K562 (cell line): ENCODE measurements around the gene SNX15. TPM values are rescaled to one million over a fixed set of nuclear protein-coding genes. Genes with fewer than 3 reads are reported as not detected.

Source experiments
- ARID1B ChIP-seq: fragments of 450-650 bp; IDR thresholded peaks from 2 replicates; pipeline ENCODE4 v1.6.1; 2016; ENCODE audit warnings: antibody characterized with exemption, mild to moderate bottlenecking, inconsistent platforms
- KAT8 ChIP-seq: fragments of 450-650 bp; IDR thresholded peaks from 2 replicates; pipeline ENCODE4 v1.6.1; 2016; ENCODE audit warnings: low read depth, mild to moderate bottlenecking
- MAFF ChIP-seq: IDR thresholded peaks from 2 replicates; pipeline ENCODE4 v1.6.1; 2012; ENCODE audit warnings: low read length, improper control_type of control experiment
- MAX ChIP-seq: sonication (generic); formaldehyde crosslinking; IDR thresholded peaks from 2 replicates; pipeline ENCODE4 v1.9.0; 2022; ENCODE audit warnings: mild to moderate bottlenecking, missing genetic modification reagents
- NR0B1 ChIP-seq: fragments of 450-650 bp; IDR thresholded peaks from one replicate; pipeline ENCODE4 v1.6.1; 2018; ENCODE audit warnings: mild to moderate bottlenecking, moderate library complexity; ENCODE audit not compliant: partially characterized antibody
- NR4A1 ChIP-seq, 2 experiments: fragments of 250-450 bp in 1 of 2; fragments of 450-650 bp in 1 of 2; sonication (Bioruptor Pico) in 1 of 2; IDR thresholded peaks; 2 replicates each; pipeline versions ENCODE4 v1.4.0 to v1.6.1; 2016 to 2020; ENCODE audit warnings: mild to moderate bottlenecking in 2 of 2, missing compliant biosample characterization in 1 of 2, missing genetic modification characterization in 1 of 2, moderate library complexity in 1 of 2
- POLR2G ChIP-seq: fragments of 200-400 bp; formaldehyde crosslinking; IDR thresholded peaks from 2 replicates; pipeline ENCODE4 v1.6.1; 2017; ENCODE audit warnings: low read depth, mild to moderate bottlenecking, antibody characterized with exemption, low read length, moderate library complexity
- PURB ChIP-seq: sonication (generic); formaldehyde crosslinking; IDR thresholded peaks from 2 replicates; pipeline ENCODE4 v1.9.0; 2021; ENCODE audit warnings: low read depth, mild to moderate bottlenecking, missing genetic modification reagents
- RHOXF2B ChIP-seq: fragments of 250-450 bp; sonication (Bioruptor Pico); conservative IDR thresholded peaks from 2 replicates; pipeline ENCODE4 v1.5.1; 2021
- SLC30A9 ChIP-seq: fragments of 250-450 bp; sonication (Bioruptor Pico); IDR thresholded peaks from 2 replicates; pipeline ENCODE4 v1.8.0; 2022; ENCODE audit warnings: mild to moderate bottlenecking, moderate library complexity
- SMARCA5 ChIP-seq: fragments of 450-650 bp; IDR thresholded peaks from 2 replicates; pipeline ENCODE4 v1.6.1; 2016
- USF1 ChIP-seq: sonication (generic); formaldehyde crosslinking; IDR thresholded peaks from 2 replicates; pipeline ENCODE4 v1.9.0; 2022; ENCODE audit warnings: mild to moderate bottlenecking, missing genetic modification reagents
- ZBTB34 ChIP-seq: fragments of 250-450 bp; sonication (Bioruptor Pico); IDR thresholded peaks from 2 replicates; pipeline ENCODE4 v1.8.0; 2021; ENCODE audit warnings: mild to moderate bottlenecking, moderate library complexity
- ZFX ChIP-seq: sonication (generic); formaldehyde crosslinking; IDR thresholded peaks from 2 replicates; pipeline ENCODE4 v1.8.0; 2022; ENCODE audit warnings: mild to moderate bottlenecking, missing genetic modification reagents, moderate library complexity
- ZNF146 ChIP-seq: IDR thresholded peaks from one replicate; pipeline ENCODE4 v1.6.1; 2018; ENCODE audit warnings: missing compliant biosample characterization; ENCODE audit not compliant: unreplicated experiment
- ZNF239 ChIP-seq: fragments of 250-450 bp; sonication (Bioruptor Pico); IDR thresholded peaks from 2 replicates; pipeline ENCODE4 v1.4.0; 2020; ENCODE audit warnings: mild to moderate bottlenecking
- polyA plus RNA-seq, 8 experiments: library from polyadenylated mRNA; depleted of rRNA in 4 of 8; stranded (reverse) in 5 of 8; unstranded in 3 of 8; fragments of >200 nt; fragmentation: Nextera tagmentation in 2 of 8; fragmentation: Illumina TruSeq in 1 of 8; extraction: Ambion mirVana in 2 of 8; extraction: Trizol in 1 of 8; gene quantifications; 2 replicates each; pipeline versions ENCODE4 v1.2.1 to v1.2.3, GENCODE V29; 2011 to 2014; ENCODE audit warnings: inconsistent platforms in 1 of 8, missing spikeins in 1 of 8
- total RNA-seq, 7 experiments: library from RNA; depleted of rRNA in 6 of 7; stranded (reverse); fragments of >200 nt in 6 of 7; fragmentation: Illumina TruSeq in 2 of 7; extraction: Trizol in 2 of 7; gene quantifications; 2 replicates each; pipeline versions ENCODE4 v1.2.1 to v1.2.3, GENCODE V29; 2011 to 2021; ENCODE audit warnings: low replicate concordance in 1 of 7
- TF ChIP-seq, protein P1 (sequence below): fragments of 250-450 bp; sonication (Bioruptor Pico); IDR thresholded peaks from 2 replicates; pipeline ENCODE4 v1.5.0; 2022; ENCODE audit warnings: mild to moderate bottlenecking
- TF ChIP-seq, protein P2 (sequence below): IDR thresholded peaks from 2 replicates; pipeline ENCODE4 v1.6.1; 2016; ENCODE audit warnings: missing genetic modification characterization, missing compliant biosample characterization

SNX15 gene
- total and polyA plus RNA-seq, 9 of the 15 experiments (the other 6 are each of a cell fraction or from before 2014, with no cell fraction given) = 1.8 to 27.8 (median 15.2) TPM

DNA sequence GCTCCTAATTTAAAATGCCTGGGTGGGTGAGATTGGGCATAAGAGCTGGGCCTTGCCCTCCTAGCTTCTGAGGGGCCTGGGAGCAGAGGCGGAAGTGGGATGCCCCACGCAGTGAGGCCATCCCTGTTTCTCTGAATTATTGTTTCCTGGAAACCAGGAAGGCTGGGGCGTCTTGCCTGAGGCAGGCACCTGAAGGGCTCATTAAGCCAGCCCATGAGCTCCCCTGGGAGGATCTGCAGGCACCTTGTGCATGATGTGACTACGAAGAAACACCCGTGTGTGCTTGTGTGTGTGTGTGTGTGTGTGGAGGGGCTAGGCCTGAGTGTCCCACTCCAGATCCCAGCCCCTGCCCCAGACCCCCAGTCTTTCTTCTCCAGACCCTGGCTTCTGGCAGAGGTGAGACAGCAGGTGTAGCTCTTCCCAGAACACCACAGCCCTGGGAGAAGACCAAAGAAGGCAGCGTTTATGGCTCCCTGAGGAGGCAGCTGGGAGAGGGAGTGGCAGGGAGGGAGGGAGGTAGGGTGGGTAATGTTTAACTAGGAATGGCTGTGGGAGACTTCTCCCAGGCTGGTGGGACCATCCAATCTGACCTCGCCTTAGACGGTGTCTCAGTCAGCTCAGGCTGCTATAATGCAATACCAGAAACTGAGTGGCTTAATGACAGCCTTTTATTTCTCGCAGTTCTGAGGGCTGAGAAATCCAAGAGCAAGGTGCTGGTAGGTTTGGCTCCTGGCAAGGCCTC, 28.4 kb upstream of the SNX15 start (continued):
- TF ChIP-seq ZBTB34 (CRISPR knock-in tag) = no peak
- TF ChIP-seq, protein P1, sequence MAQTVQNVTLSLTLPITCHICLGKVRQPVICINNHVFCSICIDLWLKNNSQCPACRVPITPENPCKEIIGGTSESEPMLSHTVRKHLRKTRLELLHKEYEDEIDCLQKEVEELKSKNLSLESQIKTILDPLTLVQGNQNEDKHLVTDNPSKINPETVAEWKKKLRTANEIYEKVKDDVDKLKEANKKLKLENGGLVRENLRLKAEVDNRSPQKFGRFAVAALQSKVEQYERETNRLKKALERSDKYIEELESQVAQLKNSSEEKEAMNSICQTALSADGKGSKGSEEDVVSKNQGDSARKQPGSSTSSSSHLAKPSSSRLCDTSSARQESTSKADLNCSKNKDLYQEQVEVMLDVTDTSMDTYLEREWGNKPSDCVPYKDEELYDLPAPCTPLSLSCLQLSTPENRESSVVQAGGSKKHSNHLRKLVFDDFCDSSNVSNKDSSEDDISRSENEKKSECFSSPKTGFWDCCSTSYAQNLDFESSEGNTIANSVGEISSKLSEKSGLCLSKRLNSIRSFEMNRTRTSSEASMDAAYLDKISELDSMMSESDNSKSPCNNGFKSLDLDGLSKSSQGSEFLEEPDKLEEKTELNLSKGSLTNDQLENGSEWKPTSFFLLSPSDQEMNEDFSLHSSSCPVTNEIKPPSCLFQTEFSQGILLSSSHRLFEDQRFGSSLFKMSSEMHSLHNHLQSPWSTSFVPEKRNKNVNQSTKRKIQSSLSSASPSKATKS = no peak
- TF ChIP-seq NR4A1 (CRISPR knock-in tag; IDR thresholded peaks at IDR 0.05) = no peak
- no peak for TF ChIP-seq NR4A1 (tag; IDR thresholded peaks at IDR 0.05)
- TF ChIP-seq PURB = no peak
- TF ChIP-seq SLC30A9 (CRISPR knock-in tag) = no peak
- no peak for TF ChIP-seq ZNF239 (CRISPR knock-in tag)
- TF ChIP-seq RHOXF2B (CRISPR knock-in tag) = no peak
- no peak for TF ChIP-seq NR0B1
- no peak for TF ChIP-seq KAT8
- TF ChIP-seq MAFF = no peak
- no peak for TF ChIP-seq MAX (CRISPR knock-in tag)
- no peak for TF ChIP-seq ZNF146 (CRISPR knock-in tag)
- TF ChIP-seq SMARCA5 = no peak
- TF ChIP-seq, protein P2, sequence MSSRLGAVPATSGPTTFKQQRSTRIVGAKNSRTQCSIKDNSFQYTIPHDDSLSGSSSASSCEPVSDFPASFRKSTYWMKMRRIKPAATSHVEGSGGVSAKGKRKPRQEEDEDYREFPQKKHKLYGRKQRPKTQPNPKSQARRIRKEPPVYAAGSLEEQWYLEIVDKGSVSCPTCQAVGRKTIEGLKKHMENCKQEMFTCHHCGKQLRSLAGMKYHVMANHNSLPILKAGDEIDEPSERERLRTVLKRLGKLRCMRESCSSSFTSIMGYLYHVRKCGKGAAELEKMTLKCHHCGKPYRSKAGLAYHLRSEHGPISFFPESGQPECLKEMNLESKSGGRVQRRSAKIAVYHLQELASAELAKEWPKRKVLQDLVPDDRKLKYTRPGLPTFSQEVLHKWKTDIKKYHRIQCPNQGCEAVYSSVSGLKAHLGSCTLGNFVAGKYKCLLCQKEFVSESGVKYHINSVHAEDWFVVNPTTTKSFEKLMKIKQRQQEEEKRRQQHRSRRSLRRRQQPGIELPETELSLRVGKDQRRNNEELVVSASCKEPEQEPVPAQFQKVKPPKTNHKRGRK = no peak
- TF ChIP-seq POLR2G = 0 out of 2 replicates have a peak, but pooled peaks have one; percentile 15
- TF ChIP-seq ARID1B = peak; percentile 17; the same call in 1 of the 2 replicates
- no peak for TF ChIP-seq USF1 (CRISPR knock-in tag)
- peak; percentile 22; the same call in 1 of the 2 replicates for TF ChIP-seq ZFX (CRISPR knock-in tag)
